Lung (tissue), 12 donors: ENCODE data around the gene MOBP. TPM values are rescaled to one million over a fixed set of nuclear protein-coding genes. Genes with fewer than 3 reads are reported as not detected.

Source experiments
- ATAC-seq: fragments of 200-7000 bp; cut with Tn5 transposase; one replicate; pipeline ENCODE4 v1.9.1; 2020; ENCODE audit warnings: moderate number of reproducible peaks; ENCODE audit not compliant: insufficient read depth, low FRiP score
- DNase-seq, 3 donors: peaks; one replicate each; pipeline ENCODE4 v3.0.0-alpha.2; 2013 to 2017
- H3K27ac ChIP-seq, 2 donors: one replicate each; pipeline ENCODE4 v1.5.1; 2013; ENCODE audit warnings: mild to moderate bottlenecking in 2 of 2, moderate library complexity in 2 of 2, control low read depth in 1 of 2, inconsistent platforms in 1 of 2, low read depth in 1 of 2, low read length in 1 of 2
- H3K27me3 ChIP-seq, 3 donors: one replicate each; pipeline ENCODE4 v1.5.1; 2013; ENCODE audit warnings: low read length in 2 of 3; ENCODE audit not compliant: control insufficient read depth in 3 of 3, insufficient read depth in 3 of 3
- H3K36me3 ChIP-seq, 4 donors: one replicate each; pipeline ENCODE4 v1.5.1; 2013; ENCODE audit warnings: low read length in 4 of 4, mild to moderate bottlenecking in 1 of 4, moderate library complexity in 1 of 4; ENCODE audit not compliant: control insufficient read depth in 4 of 4, insufficient read depth in 4 of 4
- H3K4me1 ChIP-seq, 5 donors: one replicate each; pipeline ENCODE4 v1.5.1; 2013; ENCODE audit warnings: low read length in 5 of 5, mild to moderate bottlenecking in 2 of 5, moderate library complexity in 1 of 5; ENCODE audit not compliant: control insufficient read depth in 5 of 5, insufficient read depth in 5 of 5
- H3K4me3 ChIP-seq: one replicate; pipeline ENCODE4 v1.5.1; 2013; ENCODE audit warnings: mild to moderate bottlenecking, control low read depth, moderate library complexity
- H3K9ac ChIP-seq, 2 donors: one replicate each; pipeline ENCODE4 v1.5.1; 2013; ENCODE audit warnings: low read length in 2 of 2, control low read depth in 1 of 2; ENCODE audit not compliant: insufficient read depth in 1 of 2
- H3K9me3 ChIP-seq, 4 donors: one replicate each; pipeline ENCODE4 v1.5.1; 2013; ENCODE audit warnings: low read length in 3 of 4, mild to moderate bottlenecking in 1 of 4, moderate library complexity in 1 of 4; ENCODE audit not compliant: control insufficient read depth in 4 of 4, insufficient read depth in 3 of 4
- CTCF ChIP-seq: IDR thresholded peaks from 2 replicates; pipeline ENCODE4 v1.5.1; 2012; ENCODE audit warnings: mild to moderate bottlenecking; ENCODE audit errors: control extremely low read depth, extremely low read depth
- WGBS, 2 donors: extraction: QIAGEN DNeasy Blood & Tissue Kit; methylation state at CpG; one replicate each; pipeline ENCODE4 v1.1.7; 2013; 5-methylcytosine and 5-hydroxymethylcytosine counted together
- polyA plus RNA-seq, 2 donors: library from polyadenylated mRNA; stranded (reverse); fragments of 200-250 nt; gene quantifications; one replicate each; pipeline ENCODE4 v1.2.1, GENCODE V29; 2013
- total RNA-seq, 2 donors: library from RNA; depleted of rRNA in 1 of 2; stranded (reverse); fragments of >200 nt in 1 of 2; gene quantifications; one replicate each; pipeline ENCODE4 v1.2.1, GENCODE V29; 2014 to 2021
- donor health status: control.
- donor health status: control.
- donor health status: Bipolar disorder and iron deficiency.
- donor health status: healthy.
- donor health status: DM: yes; HTN: yes; CAD: no.

The MOBP gene
- total and polyA plus RNA-seq, 4 donors: 0.10 to 0.18 (median 0.16) TPM

- peaks cover 0 to 3% (median 0%) of the 10 kb centered on the region in 3 donors for H3K27me3 ChIP-seq
- WGBS, 2 donors: 77 to 88% methylated on average over 3 of the region's 3 CpGs
- DNase-seq (no peak), ATAC-seq (no peak)
- TF ChIP-seq CTCF: no peak
- peaks cover 0 to 1% (median 0%) of the 10 kb centered on the region in 5 donors for H3K4me1 ChIP-seq
- no peak overlapping the region for H3K9ac ChIP-seq
- H3K9me3 ChIP-seq: peaks cover 0 to 2% (median 0%) of the 10 kb centered on the region in 4 donors
- no peak overlapping the region for H3K4me3 ChIP-seq
- no peaks in the 10 kb centered on the region for H3K36me3 ChIP-seq
- H3K27ac ChIP-seq: no peak overlapping the region
Measured at GRCh38 chr3:39513791-39514369, 46.4 kb downstream of the MOBP start.

GRCh38 chr3:39515681-39516441 lies 48.4 kb downstream of the MOBP start:
- Histone ChIP-seq H3K27ac (no peak overlapping the region), H3K4me1 (peaks cover 0 to 1% (median 0%) of the 10 kb centered on the region in 5 donors), H3K36me3 (no peaks in the 10 kb centered on the region), H3K9ac (no peak overlapping the region), H3K4me3 (no peak overlapping the region), H3K27me3 (peaks cover 0 to 3% (median 0%) of the 10 kb centered on the region in 3 donors), H3K9me3 (peaks cover 0 to 2% (median 0%) of the 10 kb centered on the region in 4 donors)
- ATAC-seq (no peak), DNase-seq (no peak)
- 63 to 70% methylated on average over 11 of the region's 11 CpGs for WGBS, 2 donors
- TF ChIP-seq CTCF: no peak

GRCh38 chr3:39519103-39519502 lies 51.6 kb downstream of the MOBP start:
- H3K4me3 ChIP-seq: no peak overlapping the region
- peaks cover 0 to 2% (median under 1%) of the 10 kb centered on the region in 4 donors for H3K9me3 ChIP-seq
- H3K4me1 ChIP-seq: peaks cover 0 to 1% (median 0%) of the 10 kb centered on the region in 5 donors
- 80 to 83% methylated on average over 2 of the region's 2 CpGs for WGBS, 2 donors
- TF ChIP-seq CTCF: no peak
- ATAC-seq (no peak), DNase-seq (no peak)
- H3K27ac ChIP-seq: no peak overlapping the region
- no peak overlapping the region for H3K9ac ChIP-seq
- H3K27me3 ChIP-seq: peaks cover 0 to 3% (median 0%) of the 10 kb centered on the region in 3 donors
- no peaks in the 10 kb centered on the region for H3K36me3 ChIP-seq
